SH-SY5Y (cell line): ENCODE measurements around the gene REST.

Experiments
- GATA2 ChIP-seq: IDR thresholded peaks from 2 replicates; pipeline ENCODE4 v1.6.1; 2011; ENCODE audit warnings: mild to moderate bottlenecking, low read depth, low read length
- GATA3 ChIP-seq: IDR thresholded peaks from 2 replicates; pipeline ENCODE4 v1.6.1; 2011; ENCODE audit warnings: low read depth, mild to moderate bottlenecking, low read length, moderate library complexity

- no peak for TF ChIP-seq GATA3
- TF ChIP-seq GATA2, result no peak
These were observed 32.8 kb upstream of the REST start for GRCh38 chr4:56874923-56875322.
